ENCODE data around the gene MCM9.
"Not testable (repeated sequence)": the region's sequence is repeated elsewhere in the genome, so short reads cannot be mapped to it uniquely, and the experiment has no call there.

MCM9 gene

GRCh38 chr6:118768904-118769325 lies 166.0 kb downstream of the MCM9 start:
- no peak for DNase-seq (ENCODE audit: low spot score)

- no peak for DNase-seq (ENCODE audit: low spot score)
Measured at GRCh38 chr6:118768441-118768840, 166.5 kb downstream of the MCM9 start.

GRCh38 chr6:118765316-118765715 lies 169.6 kb downstream of the MCM9 start:
- not testable (repeated sequence) for DNase-seq (ENCODE audit: low spot score)

- DNase-seq (ENCODE audit: low spot score): no peak
Measured at GRCh38 chr6:118764766-118765165, 170.2 kb downstream of the MCM9 start.
